AG04449 (cell line): ENCODE results near the gene RPS15A.

Experiments
- CTCF ChIA-PET: fragments of 350-600 bp; formaldehyde crosslinking; extraction: SDS; loops from one replicate; lab custom pipeline; 2021; ENCODE audit warnings: antibody characterized with exemption; lab: Yijun Ruan, JAX
- POLR2A ChIA-PET: fragments of 400-600, 350-600 bp; formaldehyde crosslinking; extraction: SDS; loops from one replicate; lab custom pipeline; 2020; ENCODE audit warnings: antibody characterized with exemption, inconsistent platforms; lab: Yijun Ruan, JAX
- DNase-seq: peaks from one replicate; pipeline ENCODE4 v3.0.0-alpha.2; 2010; ENCODE audit warnings: low read depth, low spot score
- H3K4me3 ChIP-seq: 2 replicates; pipeline ENCODE4 v1.5.1; 2011; ENCODE audit warnings: low read depth, mild to moderate bottlenecking, control low read depth, low read length
- CTCF ChIP-seq: IDR thresholded peaks from one replicate; pipeline ENCODE4 v1.5.1; 2011; ENCODE audit warnings: mild to moderate bottlenecking, moderate library complexity, low read length, control low read depth, inconsistent platforms; ENCODE audit not compliant: insufficient read depth; ENCODE audit errors: missing control alignments

RPS15A gene

GRCh38 chr16:18801145-18801972 is 11.2 kb upstream of the RPS15A start, which contains the start of gene ARL6IP1:
ARL6IP1 (minus strand) TSS chr16:18801549; CDS start chr16:18801466, 83 bp downstream.
- POLR2A ChIA-PET: interaction anchor here (0.6 to 4.6 kb wide), 10 partner anchors 9 to 1442 kb away, joined by 3 to 99 read pairs (median 6); partner anchors contain the start of gene RPS15A
- CTCF ChIA-PET: interaction anchor here (0.6 to 7.5 kb wide), 31 partner anchors 10 to 1500 kb away, joined by 3 to 90 read pairs (median 4); partner anchors contain the start of genes RPS15A and TMC7

GRCh38 chr16:18800775-18801144 is 10.6 kb upstream of the RPS15A start:
- ChIA-PET CTCF (interaction anchor here (0.7 to 7.5 kb wide), 7 partner anchors 10 to 169 kb away, joined by 3 to 90 read pairs (median 10); partner anchors contain the start of gene RPS15A), POLR2A (interaction anchor here (4.6 kb wide), 1 partner anchor 12 kb away, joined by 99 read pairs; the partner anchor contains the start of gene RPS15A)
- TF ChIP-seq CTCF: no peak
- peak overlapping the region; percentile 90 for H3K4me3 ChIP-seq
- no peak for DNase-seq

More at GRCh38 chr16:18801145-18801972, 11.2 kb upstream of the RPS15A start, which contains the start of gene ARL6IP1:
- peak within 1 kb of the TSS; percentile 90 for H3K4me3 ChIP-seq
- peak; percentile 98 for TF ChIP-seq CTCF
- DNase-seq: peak; percentile 96

GRCh38 chr16:18800293-18800692 is 10.2 kb upstream of the RPS15A start:
- ChIA-PET CTCF (interaction anchor here (0.6 to 7.5 kb wide), 4 partner anchors 13 to 170 kb away, joined by 3 to 43 read pairs (median 6); no protein-coding TSS in a partner anchor), POLR2A (interaction anchor here (4.6 kb wide), 1 partner anchor 11 kb away, joined by 99 read pairs; the partner anchor contains the start of gene RPS15A)
- peak overlapping the region; percentile 90 for H3K4me3 ChIP-seq
- no peak for DNase-seq
- no peak for TF ChIP-seq CTCF

GRCh38 chr16:18799500-18799899 is 9.4 kb upstream of the RPS15A start:
- no peak for TF ChIP-seq CTCF
- ChIA-PET CTCF (interaction anchor here (0.7 to 7.5 kb wide), 3 partner anchors 14 to 170 kb away, joined by 3 to 43 read pairs (median 3); no protein-coding TSS in a partner anchor), POLR2A (interaction anchor here (4.6 kb wide), 1 partner anchor 10 kb away, joined by 99 read pairs; the partner anchor contains the start of gene RPS15A)

GRCh38 chr16:18797746-18798145 is 7.6 kb upstream of the RPS15A start:
- POLR2A ChIA-PET: no interaction called here
- TF ChIP-seq CTCF: no peak
- CTCF ChIA-PET: interaction anchor here (0.5 to 7.5 kb wide), 2 partner anchors 172 to 324 kb away, joined by 4 to 43 read pairs; no protein-coding TSS in a partner anchor
- H3K4me3 ChIP-seq: no peak overlapping the region
- no peak for DNase-seq

More at GRCh38 chr16:18799500-18799899, 9.4 kb upstream of the RPS15A start:
- DNase-seq: no peak
- peak overlapping the region; percentile 90 for H3K4me3 ChIP-seq
